Right renal cortex interstitium (tissue), 3 donors: ENCODE measurements around the gene F5. TPM values are rescaled to one million over a fixed set of nuclear protein-coding genes. Genes with fewer than 3 reads are reported as not detected.
"Not testable (repeated sequence)": the region's sequence is repeated elsewhere in the genome, so short reads cannot be mapped to it uniquely, and the experiment has no call there.

Experiments used
- DNase-seq, 3 donors: peaks; one replicate each; pipeline ENCODE4 v3.0.0-alpha.2; 2013; ENCODE audit warnings: low read depth in 3 of 3, low spot score in 2 of 3
- polyA plus RNA-seq, 3 donors: library from polyadenylated mRNA; unstranded; fragments of 120-200 nt; gene quantifications; one replicate each; pipeline ENCODE4 v1.2.1, GENCODE V29; 2013; ENCODE audit not compliant: insufficient read length in 3 of 3

F5 gene
- polyA plus RNA-seq, 3 donors, result 1.6 to 2.6 (median 2.3) TPM

- peak in 2 of 3 donors; percentile 42 to 50 for DNase-seq
These were observed 39.9 kb downstream of the F5 start for GRCh38 chr1:169546087-169546995.

GRCh38 chr1:169545472-169545871 is 40.8 kb downstream of the F5 start:
- no peak for DNase-seq

GRCh38 chr1:169538998-169539871 is 47.0 kb downstream of the F5 start:
- no peak for DNase-seq

- no peak for DNase-seq
These were observed 51.6 kb downstream of the F5 start for GRCh38 chr1:169534653-169535052.

GRCh38 chr1:169533528-169534190 is 52.6 kb downstream of the F5 start:
- DNase-seq, result not testable (repeated sequence)

GRCh38 chr1:169530448-169530847 is 55.8 kb downstream of the F5 start:
- DNase-seq, result no peak

- DNase-seq, result peak in 2 of 3 donors; percentile 23 to 24
These were observed 57.1 kb downstream of the F5 start for GRCh38 chr1:169529068-169529642.

- DNase-seq, result no peak
These were observed 57.8 kb downstream of the F5 start for GRCh38 chr1:169528215-169529067.

- no peak for DNase-seq
These were observed 58.6 kb downstream of the F5 start for GRCh38 chr1:169527451-169528214.

GRCh38 chr1:169527001-169527400 is 59.3 kb downstream of the F5 start:
- DNase-seq, result no peak

GRCh38 chr1:169526120-169526832 is 60.0 kb downstream of the F5 start:
- no peak for DNase-seq

GRCh38 chr1:169525391-169525790 is 60.9 kb downstream of the F5 start:
- DNase-seq, result no peak

GRCh38 chr1:169523904-169524303 is 62.4 kb downstream of the F5 start:
- no peak for DNase-seq

- DNase-seq, result no peak
These were observed 65.1 kb downstream of the F5 start for GRCh38 chr1:169521226-169521625.

- no peak for DNase-seq
These were observed 68.6 kb downstream of the F5 start for GRCh38 chr1:169517558-169518186.

- DNase-seq, result no peak
These were observed 70.6 kb downstream of the F5 start for GRCh38 chr1:169515641-169516040.

- DNase-seq, result no peak
These were observed 71.6 kb downstream of the F5 start for GRCh38 chr1:169514566-169515270.
